Measurements from ENCODE around the gene ANKRD44.
"Not testable (repeated sequence)": the region's sequence is repeated elsewhere in the genome, so short reads cannot be mapped to it uniquely, and the experiment has no call there.

Gene ANKRD44

GRCh38 chr2:197033222-197033621, 277.4 kb downstream of the ANKRD44 start:
- TF ChIP-seq ZFX (IDR thresholded peaks at IDR 0.05; ENCODE audit: borderline replicate concordance) (no peak), CTCF (IDR thresholded peaks at IDR 0.05) (no peak)
- H3K27ac ChIP-seq = no peak overlapping the region

- TF ChIP-seq CTCF (IDR thresholded peaks at IDR 0.05) (no peak), ZFX (IDR thresholded peaks at IDR 0.05; ENCODE audit: borderline replicate concordance) (no peak)
- H3K27ac ChIP-seq = no peak overlapping the region
Observed at GRCh38 chr2:197031803-197032202, 278.8 kb downstream of the ANKRD44 start.

- TF ChIP-seq CTCF (IDR thresholded peaks at IDR 0.05) (no peak), ZFX (IDR thresholded peaks at IDR 0.05; ENCODE audit: borderline replicate concordance) (no peak)
- no peak overlapping the region for H3K27ac ChIP-seq
Observed at GRCh38 chr2:197030090-197030489, 280.5 kb downstream of the ANKRD44 start.

GRCh38 chr2:197028633-197029032, 281.9 kb downstream of the ANKRD44 start:
- H3K27ac ChIP-seq = no peak overlapping the region

GRCh38 chr2:197028230-197028629, 282.4 kb downstream of the ANKRD44 start:
- TF ChIP-seq ZFX (IDR thresholded peaks at IDR 0.05; ENCODE audit: borderline replicate concordance) (no peak), CTCF (IDR thresholded peaks at IDR 0.05) (no peak)
- H3K27ac ChIP-seq = no peak overlapping the region

More at GRCh38 chr2:197028633-197029032, 281.9 kb downstream of the ANKRD44 start:
- TF ChIP-seq CTCF (IDR thresholded peaks at IDR 0.05) (no peak), ZFX (IDR thresholded peaks at IDR 0.05; ENCODE audit: borderline replicate concordance) (no peak)

GRCh38 chr2:197024206-197024605, 286.4 kb downstream of the ANKRD44 start:
- H3K27ac ChIP-seq = no peak overlapping the region

GRCh38 chr2:197020921-197021320, 289.7 kb downstream of the ANKRD44 start:
- not testable (repeated sequence) for H3K27ac ChIP-seq

More at GRCh38 chr2:197024206-197024605, 286.4 kb downstream of the ANKRD44 start:
- TF ChIP-seq CTCF (IDR thresholded peaks at IDR 0.05) (no peak), ZFX (IDR thresholded peaks at IDR 0.05; ENCODE audit: borderline replicate concordance) (no peak)

- no peak overlapping the region for H3K27ac ChIP-seq
- TF ChIP-seq CTCF (IDR thresholded peaks at IDR 0.05) (no peak), ZFX (IDR thresholded peaks at IDR 0.05; ENCODE audit: borderline replicate concordance) (no peak)
Observed at GRCh38 chr2:197013098-197013497, 297.5 kb downstream of the ANKRD44 start.

Data from 22Rv1 (cell line).